BLaER1 treated with 17β-estradiol and CSF1 and Interleukin-3, amounts not matched to agents 10 nM and 100 nM (cell line): ENCODE data around the gene PLXDC2.
A peak's percentile ranks its signal among the peaks of the same experiment; 100 is the strongest.

Experiments
- H3K27ac ChIP-seq, 11 experiments: shearing (Covaris generic); formaldehyde crosslinking; 2 replicates each; pipeline ENCODE4 v1.8.1; 2022
- H3K27me3 ChIP-seq, 11 experiments: shearing (Covaris generic); formaldehyde crosslinking; 2 replicates each; pipeline ENCODE4 v1.8.1; 2022
- H3K36me3 ChIP-seq, 11 experiments: shearing (Covaris generic); formaldehyde crosslinking; 2 replicates each; pipeline ENCODE4 v1.8.1; 2022
- H3K4me1 ChIP-seq, 10 experiments: shearing (Covaris generic); formaldehyde crosslinking; 2 replicates each; pipeline ENCODE4 v1.8.1; 2022
- H3K4me2 ChIP-seq, 11 experiments: shearing (Covaris generic); formaldehyde crosslinking; 2 replicates each; pipeline ENCODE4 v1.8.1; 2022
- H3K4me3 ChIP-seq, 10 experiments: shearing (Covaris generic); formaldehyde crosslinking; 2 replicates each; pipeline ENCODE4 v1.8.1; 2022
- H3K9ac ChIP-seq, 11 experiments: shearing (Covaris generic); formaldehyde crosslinking; 2 replicates each; pipeline ENCODE4 v1.8.1; 2022
- H3K9me3 ChIP-seq, 11 experiments: shearing (Covaris generic); formaldehyde crosslinking; replicated peaks in 1 of 11; 2 replicates each; pipeline ENCODE4 v1.8.1; 2022
- H4K20me1 ChIP-seq, 11 experiments: shearing (Covaris generic); formaldehyde crosslinking; 2 replicates each; pipeline ENCODE4 v1.8.1; 2022
- Cebpa-rat ChIP-seq, 11 experiments: shearing (Covaris generic); IDR thresholded peaks; 2 replicates each; pipeline ENCODE4 v1.8.1; 2022

Gene PLXDC2

DNA sequence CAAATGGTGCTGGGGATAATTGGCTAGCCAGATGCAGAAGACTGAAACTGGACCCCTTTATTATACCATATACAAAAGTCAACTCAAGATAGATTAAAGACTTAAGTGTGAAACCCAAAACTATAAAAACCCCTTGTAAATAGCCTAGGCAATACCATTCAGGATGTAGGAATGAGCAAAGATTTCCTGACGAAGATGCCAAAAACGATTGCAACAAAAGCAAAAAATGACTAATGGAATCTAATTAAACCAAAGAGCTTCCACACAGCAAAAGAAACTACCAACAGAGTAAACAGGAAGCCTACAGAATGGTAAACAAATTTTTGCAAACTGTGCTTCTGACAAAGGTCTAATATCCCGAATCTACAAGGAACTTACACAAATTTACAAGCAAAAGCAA lies 30.9 kb upstream of the PLXDC2 start:
- no peaks in the 10 kb centered on the region for H3K36me3 ChIP-seq
- H4K20me1 ChIP-seq = no peaks in the 10 kb centered on the region
- TF ChIP-seq Cebpa-rat (IDR thresholded peaks at IDR 0.05) = no peak
- H3K4me1 ChIP-seq = peaks cover 15 to 29% (median 20%) of the 10 kb centered on the region in 10 experiments
- no peak overlapping the region for H3K9ac ChIP-seq
- H3K27me3 ChIP-seq = no peaks in the 10 kb centered on the region
- H3K27ac ChIP-seq = no peak overlapping the region
- H3K4me3 ChIP-seq = no peak overlapping the region
- peaks cover 0 to 4% (median 0%) of the 10 kb centered on the region in 11 experiments; a peak in 1 of 22 replicates for H3K9me3 ChIP-seq
- peak overlapping the region in 6 of 11 experiments; percentile 3 to 40 (median 22); a peak in 7 of 22 replicates for H3K4me2 ChIP-seq

DNA sequence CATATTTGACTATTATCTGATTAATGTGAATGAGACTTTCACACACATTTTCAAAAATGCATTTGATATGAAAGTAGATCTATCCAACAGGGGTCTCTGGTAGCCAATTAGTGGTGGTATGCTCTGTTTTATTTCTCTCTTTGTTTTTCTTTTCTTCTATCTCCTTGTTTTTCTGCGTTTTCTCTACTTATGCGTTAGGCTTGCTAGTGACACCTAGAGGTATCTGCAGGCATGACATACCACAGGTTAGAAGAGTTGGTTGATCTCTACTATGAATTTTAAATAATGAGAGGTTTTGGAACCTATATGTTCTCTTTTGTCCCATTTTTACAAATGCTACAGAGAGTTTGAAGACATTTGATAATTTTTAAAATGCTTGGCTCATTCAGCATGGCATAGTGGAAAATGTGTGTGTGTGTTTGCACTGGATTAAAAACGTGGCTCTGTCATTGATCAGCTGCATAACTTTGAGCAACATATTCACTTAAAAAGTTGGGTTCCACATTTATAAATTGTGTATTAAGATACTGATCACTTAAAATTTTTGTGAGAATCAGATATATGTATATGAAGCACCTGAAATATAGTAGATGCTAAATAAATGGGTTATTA lies 28.1 kb upstream of the PLXDC2 start:
- no peak overlapping the region for H3K9ac ChIP-seq
- no peak overlapping the region for H3K4me2 ChIP-seq
- H3K27me3 ChIP-seq = no peaks in the 10 kb centered on the region
- no peak overlapping the region for H3K27ac ChIP-seq
- H3K4me3 ChIP-seq = no peak overlapping the region
- no peaks in the 10 kb centered on the region for H4K20me1 ChIP-seq
- no peaks in the 10 kb centered on the region for H3K36me3 ChIP-seq
- no peak for TF ChIP-seq Cebpa-rat (IDR thresholded peaks at IDR 0.05)
- peaks cover 0 to 4% (median 0%) of the 10 kb centered on the region in 11 experiments; a peak in 1 of 22 replicates for H3K9me3 ChIP-seq
- peaks cover 0 to 14% (median 3%) of the 10 kb centered on the region in 10 experiments; a peak in 8 of 20 replicates for H3K4me1 ChIP-seq

DNA sequence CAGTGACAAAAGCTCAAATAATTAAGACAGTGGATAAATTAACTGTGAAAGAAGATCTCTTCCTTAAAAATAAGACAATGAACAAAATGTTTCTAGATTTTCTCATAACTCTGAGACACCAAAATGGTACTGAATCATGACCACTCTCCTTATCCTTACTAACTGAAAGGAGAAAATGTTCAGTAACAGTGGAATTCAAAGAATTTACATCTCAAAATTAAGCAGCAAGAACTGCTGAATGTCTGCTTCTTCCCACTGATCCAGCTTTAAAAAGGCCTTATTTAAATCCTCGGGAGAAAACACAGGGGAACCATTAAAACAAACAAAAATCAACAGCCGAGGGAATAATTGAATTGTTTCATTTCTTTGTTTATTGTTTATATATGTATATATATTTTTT lies 27.3 kb upstream of the PLXDC2 start:
- no peak overlapping the region for H3K27ac ChIP-seq
- H3K27me3 ChIP-seq = no peaks in the 10 kb centered on the region
- H4K20me1 ChIP-seq = no peaks in the 10 kb centered on the region
- H3K9me3 ChIP-seq = no peaks in the 10 kb centered on the region
- H3K9ac ChIP-seq = no peak overlapping the region
- no peak for TF ChIP-seq Cebpa-rat (IDR thresholded peaks at IDR 0.05)
- no peaks in the 10 kb centered on the region for H3K36me3 ChIP-seq
- no peak overlapping the region for H3K4me3 ChIP-seq
- H3K4me2 ChIP-seq = no peak overlapping the region
- peaks cover 0 to 14% (median 3%) of the 10 kb centered on the region in 10 experiments; a peak in 6 of 20 replicates for H3K4me1 ChIP-seq

DNA sequence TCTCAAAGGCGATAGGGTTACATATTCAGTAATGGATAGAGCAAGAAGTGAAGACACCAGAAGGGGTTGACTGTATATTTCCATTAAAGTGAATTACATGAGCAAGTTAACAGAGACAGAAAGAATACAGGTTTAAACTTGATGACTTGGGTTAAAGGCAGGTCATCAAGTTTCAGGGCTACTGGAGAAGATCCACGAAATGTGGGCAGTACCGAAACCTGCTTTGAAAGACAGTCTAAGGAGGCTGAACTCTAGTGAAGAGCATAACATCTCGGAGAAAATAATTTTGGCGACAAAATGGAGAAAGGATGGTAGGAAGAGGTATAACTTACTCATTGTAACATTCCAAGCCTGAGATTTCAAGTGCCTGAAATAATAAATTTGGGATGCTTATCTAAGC lies 26.6 kb upstream of the PLXDC2 start:
- no peak overlapping the region for H3K27ac ChIP-seq

DNA sequence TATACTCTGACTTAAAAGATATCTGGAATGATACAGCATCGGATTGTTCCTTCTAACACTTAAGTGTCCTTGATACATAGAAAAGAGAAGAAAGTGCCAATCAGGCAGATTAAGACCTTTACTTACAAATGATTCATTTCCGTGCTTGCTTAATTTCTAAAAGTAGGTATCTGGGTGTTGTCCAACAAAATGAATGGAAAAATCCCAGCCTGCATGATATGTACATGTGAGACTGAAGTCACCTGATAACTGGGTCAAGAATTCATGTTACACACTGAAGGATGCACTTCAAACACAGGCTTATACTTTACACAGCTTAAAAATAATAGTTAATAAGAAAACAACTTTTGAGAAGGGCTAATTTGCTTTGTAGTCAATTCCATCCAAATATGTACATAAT lies 25.2 kb upstream of the PLXDC2 start:
- Histone ChIP-seq H3K4me2 (no peak overlapping the region), H3K4me1 (no peaks in the 10 kb centered on the region), H4K20me1 (no peaks in the 10 kb centered on the region), H3K36me3 (no peaks in the 10 kb centered on the region), H3K9me3 (peaks cover 0 to 5% (median under 1%) of the 10 kb centered on the region in 11 experiments; a peak in 5 of 22 replicates), H3K27me3 (no peaks in the 10 kb centered on the region), H3K4me3 (no peak overlapping the region), H3K27ac (no peak overlapping the region), H3K9ac (no peak overlapping the region)
- TF ChIP-seq Cebpa-rat (IDR thresholded peaks at IDR 0.05) = no peak

More for the DNA sequence above, 26.6 kb upstream of the PLXDC2 start:
- no peak overlapping the region for H3K4me3 ChIP-seq
- no peaks in the 10 kb centered on the region for H4K20me1 ChIP-seq
- no peak overlapping the region for H3K9ac ChIP-seq
- H3K9me3 ChIP-seq = no peaks in the 10 kb centered on the region
- no peaks in the 10 kb centered on the region for H3K27me3 ChIP-seq
- H3K4me1 ChIP-seq = peaks cover 0 to 10% (median 3%) of the 10 kb centered on the region in 10 experiments; a peak in 6 of 20 replicates
- no peaks in the 10 kb centered on the region for H3K36me3 ChIP-seq
- H3K4me2 ChIP-seq = no peak overlapping the region
- no peak for TF ChIP-seq Cebpa-rat (IDR thresholded peaks at IDR 0.05)

DNA sequence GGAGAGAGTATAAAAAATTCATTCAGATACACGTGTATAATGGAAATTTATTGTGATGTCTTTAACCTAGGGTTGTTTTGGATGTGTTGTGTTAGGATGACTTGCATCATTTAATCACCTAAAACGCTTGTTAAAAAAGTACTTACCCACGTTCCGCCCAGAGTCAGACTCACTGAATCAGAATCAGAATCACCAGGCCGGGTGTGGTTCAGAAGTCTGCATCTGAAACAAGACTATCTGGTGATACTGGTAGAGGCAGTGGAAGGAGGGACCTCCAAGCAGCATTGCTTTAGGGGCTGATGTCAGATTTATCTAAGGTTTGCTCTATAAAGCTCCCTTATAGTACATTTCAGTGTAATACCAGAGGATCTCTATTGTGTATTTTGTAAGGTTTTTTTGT lies 20.5 kb upstream of the PLXDC2 start:
- Histone ChIP-seq H3K4me1 (peaks cover 0 to 8% (median 2%) of the 10 kb centered on the region in 10 experiments; a peak in 6 of 20 replicates), H4K20me1 (no peaks in the 10 kb centered on the region), H3K27ac (no peak overlapping the region), H3K9ac (no peak overlapping the region), H3K36me3 (no peaks in the 10 kb centered on the region), H3K4me2 (no peak overlapping the region), H3K27me3 (no peaks in the 10 kb centered on the region), H3K4me3 (no peak overlapping the region), H3K9me3 (peaks cover 15 to 34% (median 26%) of the 10 kb centered on the region in 11 experiments)
- no peak for TF ChIP-seq Cebpa-rat (IDR thresholded peaks at IDR 0.05)

DNA sequence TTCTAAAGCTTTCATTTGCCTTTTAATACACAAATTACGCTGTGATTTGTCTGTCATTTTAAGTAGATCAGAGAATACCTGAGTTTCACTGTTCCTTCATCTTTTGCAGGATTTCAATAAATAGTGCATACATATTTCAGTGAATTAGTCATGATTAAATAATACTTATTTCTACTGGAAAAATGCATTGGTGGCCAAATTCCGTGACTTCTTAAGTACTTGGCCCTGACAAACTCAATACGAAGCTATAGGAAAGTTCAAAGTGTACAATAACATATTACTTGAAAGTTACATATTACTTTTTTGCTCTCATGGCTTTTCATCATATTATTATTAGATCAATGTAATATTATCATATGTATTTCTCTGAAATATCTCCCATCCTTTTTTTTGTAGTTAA lies 16.1 kb upstream of the PLXDC2 start:
- Histone ChIP-seq H3K27ac (no peak overlapping the region), H4K20me1 (no peaks in the 10 kb centered on the region), H3K9ac (no peak overlapping the region), H3K4me2 (no peak overlapping the region), H3K27me3 (no peaks in the 10 kb centered on the region), H3K4me3 (no peak overlapping the region), H3K36me3 (no peaks in the 10 kb centered on the region), H3K4me1 (peaks cover 0 to 8% (median 2%) of the 10 kb centered on the region in 10 experiments; a peak in 6 of 20 replicates), H3K9me3 (peaks cover 15 to 39% (median 29%) of the 10 kb centered on the region in 11 experiments)
- TF ChIP-seq Cebpa-rat (IDR thresholded peaks at IDR 0.05) = no peak

DNA sequence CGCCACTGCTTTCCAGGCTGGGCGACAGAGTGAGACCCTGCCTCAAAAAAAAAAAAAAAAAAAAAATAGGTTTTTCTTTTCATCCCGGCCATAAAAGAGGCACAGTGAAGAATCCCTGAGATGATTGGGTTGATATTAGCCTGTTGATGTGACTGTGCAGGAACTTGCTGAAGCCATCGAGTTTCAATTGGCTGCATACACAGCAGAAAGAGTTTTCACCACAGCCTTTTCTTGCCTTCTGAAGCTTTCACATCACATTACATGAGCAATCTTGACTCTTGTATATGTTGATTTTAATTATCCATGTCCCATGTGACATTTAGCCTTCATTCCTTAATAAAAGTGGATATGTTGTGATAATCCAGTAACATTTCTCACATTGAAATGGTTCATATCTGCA lies 14.9 kb upstream of the PLXDC2 start:
- Histone ChIP-seq H3K9me3 (peaks cover 15 to 34% (median 24%) of the 10 kb centered on the region in 11 experiments), H4K20me1 (no peaks in the 10 kb centered on the region), H3K4me2 (no peak overlapping the region), H3K36me3 (no peaks in the 10 kb centered on the region), H3K27ac (no peak overlapping the region), H3K4me3 (no peak overlapping the region), H3K4me1 (peaks cover 0 to 8% (median 2%) of the 10 kb centered on the region in 10 experiments; a peak in 6 of 20 replicates), H3K27me3 (no peaks in the 10 kb centered on the region), H3K9ac (no peak overlapping the region)
- TF ChIP-seq Cebpa-rat (IDR thresholded peaks at IDR 0.05) = no peak

DNA sequence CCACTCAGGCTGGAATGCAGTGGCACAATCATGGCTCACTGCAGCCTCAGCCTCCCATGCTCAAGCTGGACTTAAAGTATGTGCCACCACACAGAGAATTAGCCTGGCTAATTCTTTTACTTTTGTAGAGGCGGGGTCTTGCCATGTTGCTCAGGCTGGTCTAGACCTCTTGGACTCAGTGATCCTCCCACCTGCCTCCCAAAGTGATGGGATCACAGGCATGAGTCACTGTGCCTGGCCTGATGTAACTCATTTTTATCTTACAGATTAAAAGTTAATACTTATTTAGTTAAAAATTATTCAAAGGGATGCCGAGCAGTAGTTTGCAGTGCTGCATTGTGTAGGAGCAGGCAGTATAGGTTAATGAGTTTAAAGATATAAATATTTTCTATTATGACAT lies 12.6 kb upstream of the PLXDC2 start:
- Histone ChIP-seq H3K9ac (no peak overlapping the region), H3K36me3 (no peaks in the 10 kb centered on the region), H3K4me2 (no peak overlapping the region), H3K4me1 (no peaks in the 10 kb centered on the region; a peak in 1 of 20 replicates), H3K9me3 (peaks cover 0 to 21% (median 7%) of the 10 kb centered on the region in 11 experiments; a peak in 8 of 22 replicates), H3K4me3 (no peak overlapping the region), H3K27ac (no peak overlapping the region), H4K20me1 (no peaks in the 10 kb centered on the region), H3K27me3 (no peaks in the 10 kb centered on the region)
- TF ChIP-seq Cebpa-rat (IDR thresholded peaks at IDR 0.05) = no peak

DNA sequence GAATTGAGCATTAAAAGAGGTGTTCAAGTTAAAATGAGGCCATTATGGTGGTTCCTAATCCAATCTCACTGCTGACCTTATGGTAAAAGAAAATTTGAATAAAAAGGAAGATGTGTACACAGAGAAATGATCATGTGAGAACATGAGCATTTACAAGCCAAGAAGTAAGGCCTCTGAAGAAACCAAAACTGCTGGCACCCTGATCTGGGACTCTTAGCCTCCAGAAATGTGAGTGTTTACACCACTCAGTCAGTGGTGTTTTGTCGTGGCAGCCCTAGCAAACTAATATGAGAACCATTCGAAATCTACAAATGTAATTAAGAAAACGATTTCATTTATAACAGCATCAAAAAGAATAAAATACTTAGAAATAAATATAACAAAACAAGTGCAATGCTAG lies 6.8 kb upstream of the PLXDC2 start:
- H3K9ac ChIP-seq = no peak overlapping the region
- no peaks in the 10 kb centered on the region for H4K20me1 ChIP-seq
- no peak overlapping the region for H3K4me3 ChIP-seq
- peaks cover 0 to 24% (median 0%) of the 10 kb centered on the region in 11 experiments; a peak in 4 of 22 replicates for H3K9me3 ChIP-seq
- H3K27me3 ChIP-seq = peaks cover 0 to 6% (median 3%) of the 10 kb centered on the region in 11 experiments; a peak in 7 of 22 replicates
- no peak overlapping the region for H3K27ac ChIP-seq
- H3K36me3 ChIP-seq = no peaks in the 10 kb centered on the region
- peaks cover 3 to 16% (median 9%) of the 10 kb centered on the region in 10 experiments; a peak in 19 of 20 replicates for H3K4me1 ChIP-seq
- no peak for TF ChIP-seq Cebpa-rat (IDR thresholded peaks at IDR 0.05)
- no peak overlapping the region for H3K4me2 ChIP-seq
